CD1c-positive myeloid dendritic cell (primary cell): ENCODE measurements around the gene TOB1.
A peak's percentile ranks its signal among the peaks of the same experiment; 100 is the strongest.
"Not testable (repeated sequence)": the region's sequence is repeated elsewhere in the genome, so short reads cannot be mapped to it uniquely, and the experiment has no call there.

Source experiments
- DNase-seq: peaks from one replicate; pipeline ENCODE4 v3.0.0-alpha.2; 2016; ENCODE audit errors: extremely low spot score

Gene TOB1

DNA sequence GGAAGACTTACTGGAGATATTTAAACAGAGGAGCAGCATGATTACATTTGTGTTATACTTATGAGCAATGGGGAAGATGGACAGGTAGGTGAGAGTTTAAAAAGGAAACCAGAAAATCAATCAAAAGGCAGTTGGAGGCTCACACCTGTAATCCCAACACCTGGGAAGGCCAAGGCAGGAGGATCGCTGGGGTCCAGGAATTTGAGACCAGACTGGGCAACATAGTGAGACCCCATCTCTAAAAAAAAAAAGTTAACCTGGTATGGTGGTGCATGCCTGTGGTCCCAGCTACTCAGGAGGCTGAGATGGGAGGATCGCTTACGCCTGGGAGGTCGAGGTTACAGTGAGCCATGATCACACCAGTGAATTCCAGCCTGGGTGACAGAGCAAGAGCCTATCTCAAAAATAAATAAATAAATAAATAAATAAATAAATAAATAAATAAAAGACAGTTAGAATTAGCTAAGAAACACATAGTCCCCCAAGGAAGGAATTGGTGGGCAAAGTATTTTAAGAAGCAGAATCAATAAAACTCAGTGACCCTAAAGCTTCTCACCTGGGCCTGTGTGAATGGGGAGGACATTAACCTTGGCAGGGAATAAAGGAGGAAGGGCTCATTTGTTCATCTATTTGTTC is 32.3 kb upstream of the TOB1 start:
- DNase-seq, result no peak

DNA sequence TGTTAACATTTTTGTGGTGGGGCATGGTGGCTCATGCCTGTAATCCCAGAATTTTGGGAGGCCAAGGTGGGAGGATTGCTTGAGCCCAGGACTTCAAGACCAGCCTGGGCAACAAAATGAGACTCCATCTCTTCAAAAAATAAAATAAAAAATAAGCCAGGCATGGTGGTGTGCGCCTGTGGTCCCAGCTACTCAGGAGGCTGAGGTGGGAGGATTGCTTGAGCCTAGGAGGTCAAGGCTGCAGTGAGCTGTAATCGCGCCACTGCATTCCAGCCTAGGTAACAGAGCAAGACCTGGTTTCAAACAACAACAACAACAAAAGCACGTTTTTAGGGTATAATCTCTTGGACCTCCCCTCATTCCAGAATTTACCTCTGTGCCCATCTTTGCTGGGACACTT is 28.4 kb upstream of the TOB1 start:
- DNase-seq, result not testable (repeated sequence)

- no peak for DNase-seq
Observed at GRCh38 chr17:50893183-50893993, 27.2 kb upstream of the TOB1 start.

DNA sequence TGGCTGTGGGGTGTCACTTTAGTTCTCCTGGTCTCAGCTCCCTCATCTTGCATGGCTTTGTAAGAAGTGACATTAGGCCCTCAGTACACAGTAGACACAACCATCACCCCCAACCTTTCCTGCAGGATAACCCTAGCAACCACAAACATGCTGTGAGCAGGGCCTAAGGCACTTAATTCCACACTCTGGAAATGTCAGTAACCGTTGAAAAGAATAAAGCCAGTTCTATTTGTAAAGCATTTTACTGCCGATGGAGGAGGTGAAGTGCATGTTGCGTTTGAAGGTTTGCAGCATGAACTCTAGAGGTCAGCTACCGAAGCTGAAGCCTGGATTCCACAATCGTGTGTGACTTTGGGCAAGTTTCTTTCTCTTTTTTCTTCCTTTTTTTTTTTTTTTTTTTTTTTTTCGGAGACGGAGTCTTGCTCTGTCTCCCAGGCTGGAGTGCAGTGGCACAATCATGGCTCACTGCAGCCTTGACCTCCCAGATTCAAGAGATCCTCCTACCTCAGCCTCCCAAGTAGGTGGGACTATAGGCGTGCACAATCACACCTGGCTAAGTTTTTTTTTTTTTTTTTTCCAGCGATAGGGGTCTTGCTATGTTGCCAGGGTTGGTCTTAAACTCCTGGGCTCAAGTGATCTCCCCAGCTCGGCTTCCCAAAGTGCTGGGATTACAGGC is 26.1 kb upstream of the TOB1 start:
- no peak for DNase-seq

DNA sequence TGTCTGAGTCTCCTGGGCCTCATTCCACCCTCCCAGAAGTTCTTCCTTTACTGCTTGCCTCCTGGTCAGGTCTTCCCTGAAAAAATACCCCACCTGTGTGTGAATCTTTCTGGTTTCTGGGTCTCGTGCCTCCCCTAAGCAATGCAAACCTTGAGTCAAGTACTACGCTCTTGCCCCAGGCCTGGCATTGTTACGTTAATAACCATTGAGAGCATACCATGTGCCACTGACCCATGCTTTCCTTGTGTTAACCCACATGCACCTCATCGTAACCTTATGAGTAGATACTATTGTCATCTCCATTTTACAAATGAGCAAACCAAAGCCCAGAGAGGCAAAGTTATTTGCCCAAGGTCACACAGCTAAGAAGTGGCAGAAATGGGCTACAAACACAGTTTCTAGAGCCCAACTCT is 25.4 kb upstream of the TOB1 start:
- DNase-seq, result no peak

DNA sequence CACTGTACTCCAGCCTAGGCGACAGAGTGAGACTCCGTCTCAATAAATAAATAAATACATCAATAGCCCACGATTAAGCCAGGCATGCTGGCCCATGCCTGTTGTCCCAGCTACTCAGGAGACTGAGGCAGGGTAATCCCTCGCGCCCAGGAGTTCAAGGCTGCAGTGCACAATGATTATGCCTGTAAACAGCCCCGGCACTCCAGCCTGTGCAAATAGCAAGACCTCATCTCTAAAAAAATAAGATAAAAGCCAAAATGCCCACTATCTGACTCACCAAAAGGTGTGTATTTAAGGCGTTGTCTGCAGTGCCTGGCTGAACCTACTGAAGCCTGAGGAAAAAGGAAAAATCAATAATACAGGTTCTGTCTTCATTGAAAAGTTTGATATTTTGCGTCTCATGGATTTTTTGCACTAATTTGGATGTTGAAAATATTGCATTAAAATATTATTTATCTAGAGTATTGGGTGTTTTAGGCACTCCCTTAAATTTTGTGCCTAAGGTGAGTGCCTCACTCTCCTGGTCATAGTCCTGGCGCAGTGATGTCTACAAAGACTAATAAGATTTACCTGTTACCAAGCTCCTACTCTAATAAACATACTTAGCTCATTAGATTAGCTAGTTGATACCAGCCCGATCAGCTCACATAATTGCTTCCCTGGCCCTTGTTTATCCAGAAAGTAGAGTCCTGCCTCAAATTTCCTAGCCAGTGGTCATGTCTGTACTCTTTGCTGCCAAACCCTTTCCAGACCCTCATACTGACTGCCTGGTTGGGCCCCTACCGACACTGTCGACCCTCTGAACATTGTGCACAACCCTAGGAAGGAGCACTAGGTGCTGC is 24.7 kb upstream of the TOB1 start:
- DNase-seq, result no peak

- DNase-seq, result no peak
Observed at GRCh38 chr17:50889528-50890118, 23.5 kb upstream of the TOB1 start.

GRCh38 chr17:50887705-50888245 is 21.6 kb upstream of the TOB1 start:
- DNase-seq, result no peak

- DNase-seq, result no peak
Observed at GRCh38 chr17:50884439-50885311, 18.5 kb upstream of the TOB1 start.

DNA sequence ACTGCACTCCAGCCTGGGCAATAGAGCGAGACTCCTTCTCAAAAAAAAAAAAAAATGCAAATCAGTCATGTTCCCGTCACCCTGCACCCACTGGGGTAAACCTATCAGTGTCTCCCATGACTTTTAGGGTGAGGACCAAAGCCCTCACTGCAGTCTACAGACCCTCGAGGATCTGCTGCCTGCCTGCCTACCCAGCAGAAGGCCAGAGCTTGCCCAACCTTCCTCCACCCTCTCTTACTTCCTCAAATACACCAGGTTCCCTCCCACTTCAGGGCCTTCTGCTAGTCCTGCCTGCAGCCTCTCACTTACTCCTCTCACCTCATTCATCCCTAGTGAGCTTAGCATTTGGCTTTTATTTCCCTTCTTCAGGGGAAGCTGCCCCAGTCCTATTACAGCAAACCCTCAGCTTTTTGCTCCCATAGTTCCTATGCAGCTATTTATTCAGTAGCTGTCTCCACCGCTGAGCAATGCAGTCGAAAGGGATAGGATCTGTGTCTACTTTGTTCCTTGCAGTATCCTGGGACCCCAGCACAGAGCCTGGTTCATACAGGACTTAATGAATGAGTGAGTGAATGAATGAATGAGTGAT is 17.8 kb upstream of the TOB1 start:
- DNase-seq, result peak; percentile 78

DNA sequence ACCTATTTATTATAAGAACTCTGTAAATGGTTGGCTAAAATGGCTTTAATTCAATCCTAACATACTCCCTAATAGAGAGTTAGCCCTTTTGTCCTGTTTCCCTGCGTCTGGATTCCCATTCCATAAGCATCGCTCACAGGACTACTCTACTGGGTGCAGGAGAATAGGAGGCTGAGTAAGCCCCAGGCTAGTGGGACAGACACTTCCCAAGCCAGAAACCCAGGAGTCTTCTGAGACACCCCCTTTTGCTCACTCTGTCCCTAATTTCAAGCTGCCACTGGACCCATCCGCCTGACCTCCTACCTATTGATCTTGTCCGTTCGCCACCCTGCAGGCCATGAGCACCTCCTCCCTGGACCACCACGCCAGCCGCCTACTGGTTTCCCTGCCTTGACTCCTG is 16.7 kb upstream of the TOB1 start:
- DNase-seq, result no peak

- DNase-seq, result no peak
Observed at GRCh38 chr17:50881182-50881581, 15.0 kb upstream of the TOB1 start.

- DNase-seq, result no peak
Observed at GRCh38 chr17:50879086-50879485, 12.9 kb upstream of the TOB1 start.

GRCh38 chr17:50877838-50878237 is 11.7 kb upstream of the TOB1 start:
- no peak for DNase-seq

DNA sequence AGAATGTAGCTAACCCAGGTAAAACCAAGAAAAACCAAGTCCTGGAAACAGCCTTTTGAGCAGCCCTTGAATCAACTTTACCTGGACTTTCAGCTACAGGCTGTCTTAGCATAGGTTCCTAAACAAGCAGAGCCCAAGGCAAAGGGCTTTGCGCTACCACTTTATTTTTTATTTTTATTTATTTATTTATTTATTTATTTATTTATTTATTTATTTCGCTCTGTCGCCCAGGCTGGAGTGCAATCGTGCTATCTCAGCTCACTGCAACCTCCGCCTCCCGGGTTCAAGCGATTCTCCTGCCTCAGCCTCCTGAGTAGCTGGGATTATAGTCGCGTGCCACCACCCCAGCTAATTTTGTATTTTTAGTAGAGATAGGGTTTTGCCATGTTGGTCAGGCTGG is 10.9 kb upstream of the TOB1 start:
- DNase-seq, result not testable (repeated sequence)

DNA sequence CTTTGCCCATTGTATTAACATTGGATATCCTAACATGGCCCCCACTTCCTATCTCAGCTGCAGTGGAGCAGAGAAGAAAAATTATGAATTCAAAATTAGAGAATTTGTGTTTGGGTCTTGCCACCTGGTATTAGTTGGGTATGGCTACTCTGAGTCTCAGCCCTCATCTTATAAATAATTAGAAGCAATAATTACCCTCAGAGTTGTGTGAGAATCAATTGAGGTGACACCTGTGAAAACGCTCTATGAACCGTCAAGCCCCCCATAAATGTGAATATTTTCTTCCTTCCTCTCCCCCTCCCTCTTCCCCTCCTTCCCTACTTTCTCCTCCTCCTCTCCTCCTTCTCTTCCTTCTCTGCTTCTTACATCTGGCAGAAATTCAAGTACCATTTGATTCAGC is 8.9 kb upstream of the TOB1 start:
- no peak for DNase-seq

DNA sequence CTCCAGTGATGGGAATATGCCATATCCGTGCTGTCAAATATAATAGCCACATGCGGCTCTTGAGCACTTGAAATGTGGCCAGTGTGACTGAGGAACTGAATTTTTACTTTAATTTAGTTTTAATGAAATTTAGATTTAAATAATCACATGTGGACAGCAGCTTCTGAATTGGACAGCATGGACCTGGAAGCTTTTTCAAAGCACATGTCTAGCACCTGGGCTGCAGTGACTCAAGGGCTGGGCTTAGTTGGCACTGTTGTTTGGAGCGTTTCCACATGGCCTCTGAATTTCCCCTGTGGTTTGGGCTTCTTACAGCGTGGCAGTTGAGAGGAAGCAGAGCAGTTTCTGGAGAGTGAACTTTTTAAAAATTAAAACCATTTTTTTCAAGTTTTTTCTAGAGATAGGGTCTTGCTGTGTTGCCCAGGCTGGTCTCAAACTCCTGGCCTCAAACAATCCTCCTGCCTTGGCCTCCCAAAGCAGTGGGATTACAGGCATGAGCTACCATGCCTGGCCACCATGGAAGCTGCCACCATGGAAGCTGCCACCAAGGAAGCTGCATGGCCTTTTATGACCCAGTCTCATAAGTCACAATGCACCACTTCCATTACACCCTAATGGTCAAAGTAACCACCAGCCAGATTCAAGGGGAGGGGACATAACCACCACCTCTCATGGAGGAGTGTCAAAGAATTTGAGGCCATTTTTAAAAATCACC is 6.7 kb upstream of the TOB1 start:
- peak; percentile 32 for DNase-seq

GRCh38 chr17:50871898-50872297 is 5.7 kb upstream of the TOB1 start:
- no peak for DNase-seq

DNA sequence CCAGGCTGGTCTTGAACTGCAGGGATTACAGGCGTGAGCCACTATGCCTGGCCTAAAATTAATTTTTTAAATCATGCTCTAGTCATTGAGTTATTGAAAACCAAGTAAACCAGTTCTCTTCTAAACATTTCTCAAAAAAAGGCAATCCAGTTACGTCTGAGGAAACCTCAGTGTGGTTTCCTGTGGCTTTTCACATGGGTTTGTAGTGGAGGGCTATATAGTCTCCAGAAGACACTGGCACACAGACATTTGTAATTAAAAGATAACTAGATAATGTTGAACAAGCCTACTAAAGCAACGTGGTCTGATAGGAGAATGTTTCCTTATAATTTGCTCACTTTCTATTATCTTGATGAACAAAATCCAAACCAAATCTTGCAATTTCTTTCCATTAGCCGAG is 5.2 kb upstream of the TOB1 start:
- no peak for DNase-seq
